WERI-Rb-1 (cell line): Measurements from ENCODE around the gene SNAP47.

Source experiments
- DNase-seq: peaks from one replicate; pipeline ENCODE4 v3.0.0-alpha.2; 2020
- H3K27ac ChIP-seq: fragments of 250-450 bp; sonication (Bioruptor Pico); 2 replicates; pipeline ENCODE4 v1.5.1; 2020; ENCODE audit warnings: mild to moderate bottlenecking, moderate library complexity
- H3K27me3 ChIP-seq: fragments of 250-450 bp; sonication (Bioruptor Pico); 2 replicates; pipeline ENCODE4 v1.5.1; 2021; ENCODE audit warnings: mild to moderate bottlenecking, low read depth, moderate library complexity; ENCODE audit not compliant: insufficient read depth, severe bottlenecking
- H3K36me3 ChIP-seq: fragments of 250-450 bp; sonication (Bioruptor Pico); 2 replicates; pipeline ENCODE4 v1.5.1; 2020; ENCODE audit warnings: mild to moderate bottlenecking, moderate library complexity
- H3K4me3 ChIP-seq: 2 replicates; pipeline ENCODE4 v1.5.1; 2011; ENCODE audit warnings: low read depth, mild to moderate bottlenecking, control low read depth, low read length
- H3K9me3 ChIP-seq: fragments of 250-450 bp; sonication (Bioruptor Pico); 2 replicates; pipeline ENCODE4 v1.5.1; 2021; ENCODE audit warnings: mild to moderate bottlenecking, moderate library complexity; ENCODE audit not compliant: severe bottlenecking
- CTCF ChIP-seq: IDR thresholded peaks from 2 replicates; pipeline ENCODE4 v1.5.1; 2011; ENCODE audit warnings: low read depth, mild to moderate bottlenecking, control low read depth, inconsistent platforms, low read length

SNAP47 gene

GRCh38 chr1:227763246-227764018, 28.2 kb downstream of the SNAP47 start:
- H3K27me3 ChIP-seq = no peaks in the 10 kb centered on the region
- H3K27ac ChIP-seq = no peak overlapping the region
- no peak for TF ChIP-seq CTCF
- no peak for DNase-seq
- H3K9me3 ChIP-seq = no peaks in the 10 kb centered on the region
- no peak overlapping the region for H3K4me3 ChIP-seq
- H3K36me3 ChIP-seq = no peaks in the 10 kb centered on the region; the same call in 1 of the 2 replicates

DNA sequence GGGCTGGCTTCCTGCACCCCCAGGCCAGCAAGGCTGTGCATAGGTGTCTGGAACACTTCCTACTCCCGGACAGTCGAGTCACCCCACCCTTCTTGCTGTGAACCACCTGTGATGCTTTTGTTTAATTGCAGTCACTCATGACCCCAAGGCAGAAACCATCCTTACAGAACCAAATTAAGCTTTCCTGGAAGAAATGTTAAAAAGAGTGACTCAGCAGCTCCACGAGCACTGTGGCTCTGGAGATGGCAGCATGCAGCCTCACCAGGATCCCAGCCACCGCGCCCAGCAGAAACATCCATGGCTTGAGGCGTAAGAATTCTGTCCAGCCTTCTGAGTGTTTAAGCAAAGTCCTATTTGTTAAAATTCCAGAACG, 28.8 kb downstream of the SNAP47 start:
- no peaks in the 10 kb centered on the region; the same call in 1 of the 2 replicates for H3K36me3 ChIP-seq
- TF ChIP-seq CTCF = no peak
- H3K9me3 ChIP-seq = no peaks in the 10 kb centered on the region
- H3K27me3 ChIP-seq = no peaks in the 10 kb centered on the region
- H3K27ac ChIP-seq = no peak overlapping the region
- DNase-seq = no peak
- H3K4me3 ChIP-seq = no peak overlapping the region

GRCh38 chr1:227765261-227766014, 30.2 kb downstream of the SNAP47 start:
- Histone ChIP-seq H3K9me3 (no peaks in the 10 kb centered on the region), H3K27ac (no peak overlapping the region), H3K27me3 (no peaks in the 10 kb centered on the region), H3K4me3 (no peak overlapping the region), H3K36me3 (no peaks in the 10 kb centered on the region; the same call in 1 of the 2 replicates)
- TF ChIP-seq CTCF = no peak
- no peak for DNase-seq

DNA sequence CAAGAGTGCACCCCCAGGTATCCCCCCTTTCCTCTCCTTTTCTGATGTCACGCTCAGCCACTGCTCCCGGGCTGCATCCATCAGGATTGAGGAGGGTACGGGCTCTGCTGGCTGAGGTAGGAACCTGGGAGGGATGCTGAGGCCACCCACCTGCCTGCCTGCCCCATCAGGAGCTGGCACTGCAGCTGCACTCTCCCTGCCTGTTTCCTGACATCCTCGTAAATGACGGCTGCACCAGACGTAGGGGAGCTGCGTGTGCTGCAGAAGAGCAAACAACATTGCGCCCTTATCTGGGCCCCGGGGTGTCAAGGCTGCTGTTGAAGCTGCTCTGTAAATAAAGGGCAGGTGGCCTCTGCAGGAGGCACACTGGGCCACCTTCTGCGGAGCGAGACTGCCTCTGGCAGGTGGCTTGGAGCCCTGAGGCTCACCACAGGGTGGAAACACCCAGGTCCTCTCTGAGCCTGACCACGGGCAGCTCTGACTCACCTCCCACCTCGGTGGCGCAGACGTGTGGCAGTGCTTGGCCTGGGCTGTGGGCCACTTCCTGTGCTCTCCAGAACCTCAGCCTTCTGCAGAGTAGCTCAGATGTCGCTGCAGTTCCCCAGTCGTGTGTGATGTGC, 30.9 kb downstream of the SNAP47 start:
- no peak for TF ChIP-seq CTCF
- no peaks in the 10 kb centered on the region for H3K9me3 ChIP-seq
- H3K27ac ChIP-seq = no peak overlapping the region
- H3K27me3 ChIP-seq = no peaks in the 10 kb centered on the region
- no peak overlapping the region for H3K4me3 ChIP-seq
- H3K36me3 ChIP-seq = no peaks in the 10 kb centered on the region; the same call in 1 of the 2 replicates
- no peak for DNase-seq

GRCh38 chr1:227766653-227767277, 31.5 kb downstream of the SNAP47 start:
- no peak for DNase-seq
- TF ChIP-seq CTCF = no peak

More at GRCh38 chr1:227766653-227767277, 31.5 kb downstream of the SNAP47 start:
- no peaks in the 10 kb centered on the region for H3K9me3 ChIP-seq
- no peak overlapping the region for H3K27ac ChIP-seq
- H3K4me3 ChIP-seq = no peak overlapping the region
- no peaks in the 10 kb centered on the region for H3K27me3 ChIP-seq
- no peaks in the 10 kb centered on the region; the same call in 1 of the 2 replicates for H3K36me3 ChIP-seq
